ENCODE data around the gene CTSZ. TPM values are rescaled to one million over a fixed set of nuclear protein-coding genes. Genes with fewer than 3 reads are reported as not detected.

The CTSZ gene
- total and polyA plus RNA-seq, 4 donors, result 11.8 to 233 (median 188) TPM

GRCh38 chr20:58980711-58981627 is 26.1 kb downstream of the CTSZ start, which contains the start of gene NELFCD:
Gene NELFCD, plus strand, starts transcription at chr20:58981256. Its CDS starts 54 bp downstream, at chr20:58981310.
- Histone ChIP-seq H3K4me3 (ENCODE audit: low read depth in 1 of 3, low read length in 3 of 3) (peak within 1 kb of the TSS; percentile 83 to 98 (median 92)), H3K9me3 (ENCODE audit: control insufficient read depth in 4 of 4, low read length in 3 of 4) (peaks cover 0 to 6% (median 1%) of the 10 kb centered on the region in 4 donors), H3K27me3 (ENCODE audit: control insufficient read depth in 4 of 4, insufficient read depth in 4 of 4, low read length in 3 of 4) (no peaks in the 10 kb centered on the region), H3K9ac (ENCODE audit: low read depth in 1 of 2, low read length in 2 of 2) (peak within 1 kb of the TSS; percentile 85 to 86), H3K36me3 (ENCODE audit: control insufficient read depth in 4 of 4, insufficient read depth in 3 of 4, low read depth in 1 of 4, low read length in 3 of 4) (no peaks in the 10 kb centered on the region), H3K27ac (ENCODE audit: low read depth in 1 of 2, low read length in 2 of 2) (peak within 1 kb of the TSS; percentile 68 to 84), H3K4me1 (ENCODE audit: control insufficient read depth in 4 of 4, insufficient read depth in 4 of 4, low read length in 3 of 4) (peaks cover 5 to 24% (median 14%) of the 10 kb centered on the region in 4 donors)
- WGBS, result 7% methylated on average over 109 of the region's 109 CpGs
- DNase-seq (ENCODE audit: low spot score), result peak; percentile 95
- TF ChIP-seq MAX (IDR thresholded peaks at IDR 0.05) (no peak), JUND (IDR thresholded peaks at IDR 0.05) (no peak), FOXA1 (IDR thresholded peaks at IDR 0.05) (no peak), HNF4A (conservative IDR thresholded peaks at IDR 0.05) (no peak), NR2F2 (IDR thresholded peaks at IDR 0.05) (peak; percentile 24), YY1 (IDR thresholded peaks at IDR 0.05) (peak; percentile 75), GABPA (IDR thresholded peaks at IDR 0.05 in 1 of 2, conservative IDR thresholded peaks at IDR 0.05 in 1 of 2) (peak in 1 of 2 donors; percentile 44), RXRA (IDR thresholded peaks at IDR 0.05) (peak in 1 of 2 donors; percentile 5), SP1 (IDR thresholded peaks at IDR 0.05) (no peak), RAD21 (IDR thresholded peaks at IDR 0.05) (no peak)

- DNase-seq (ENCODE audit: low spot score), result no peak
- Histone ChIP-seq H3K4me3 (ENCODE audit: low read depth in 1 of 3, low read length in 3 of 3) (no peak overlapping the region), H3K4me1 (ENCODE audit: control insufficient read depth in 4 of 4, insufficient read depth in 4 of 4, low read length in 3 of 4) (peaks cover 0 to 14% (median 5%) of the 10 kb centered on the region in 4 donors), H3K27ac (ENCODE audit: low read depth in 1 of 2, low read length in 2 of 2) (no peak overlapping the region), H3K36me3 (ENCODE audit: control insufficient read depth in 4 of 4, insufficient read depth in 3 of 4, low read depth in 1 of 4, low read length in 3 of 4) (no peaks in the 10 kb centered on the region), H3K9ac (ENCODE audit: low read depth in 1 of 2, low read length in 2 of 2) (no peak overlapping the region), H3K9me3 (ENCODE audit: control insufficient read depth in 4 of 4, low read length in 3 of 4) (peaks cover 0 to 8% (median 5%) of the 10 kb centered on the region in 4 donors), H3K27me3 (ENCODE audit: control insufficient read depth in 4 of 4, insufficient read depth in 4 of 4, low read length in 3 of 4) (no peaks in the 10 kb centered on the region)
- 76% methylated on average over 6 of the region's 6 CpGs for WGBS
- no peak for TF ChIP-seq ATF3 (IDR thresholded peaks at IDR 0.05)
- no peak for TF ChIP-seq FOXA1 (IDR thresholded peaks at IDR 0.05)
- no peak for TF ChIP-seq MAX (IDR thresholded peaks at IDR 0.05)
- no peak for TF ChIP-seq HNF4G (IDR thresholded peaks at IDR 0.05)
- TF ChIP-seq NR2F2 (IDR thresholded peaks at IDR 0.05), result no peak
- no peak for TF ChIP-seq HNF4A (conservative IDR thresholded peaks at IDR 0.05)
- no peak for TF ChIP-seq CTCF (IDR thresholded peaks at IDR 0.05; ENCODE audit: low read depth, low read length, missing input control)
- TF ChIP-seq YY1 (IDR thresholded peaks at IDR 0.05), result no peak
- no peak for TF ChIP-seq GABPA (IDR thresholded peaks at IDR 0.05 in 1 of 2, conservative IDR thresholded peaks at IDR 0.05 in 1 of 2)
- TF ChIP-seq RXRA (IDR thresholded peaks at IDR 0.05), result no peak
- no peak for TF ChIP-seq EGR1 (IDR thresholded peaks at IDR 0.05; ENCODE audit: low read depth in 2 of 2)
- no peak for TF ChIP-seq REST (IDR thresholded peaks at IDR 0.05)
- TF ChIP-seq FOXA2 (IDR thresholded peaks at IDR 0.05), result no peak
Measured at GRCh38 chr20:58978351-58979190, 28.5 kb downstream of the CTSZ start.
